Astrocyte (in vitro differentiated cells and primary cell): ENCODE results near the gene TOB2. TPM values are rescaled to one million over a fixed set of nuclear protein-coding genes. Genes with fewer than 3 reads are reported as not detected.

Experiments used
- DNase-seq: peaks from one replicate; pipeline ENCODE4 v3.0.0-alpha.2; 2010; ENCODE audit warnings: low read depth
- FAIRE-seq: peaks from 2 replicates; lab custom pipeline; 2011; peaks lifted over from hg19 to GRCh38; lab: Jason Lieb, UNC
- H2AFZ ChIP-seq: 2 replicates; pipeline ENCODE4 v1.6.0; 2012; ENCODE audit warnings: low read depth, low read length, inconsistent platforms
- H3K27ac ChIP-seq: 2 replicates; pipeline ENCODE4 v1.5.1; 2011; ENCODE audit warnings: low read depth, low read length, inconsistent platforms
- H3K27me3 ChIP-seq: 2 replicates; pipeline ENCODE4 v1.6.0; 2011; ENCODE audit warnings: low read length, inconsistent platforms; ENCODE audit not compliant: insufficient read depth
- H3K36me3 ChIP-seq: 2 replicates; pipeline ENCODE4 v1.5.1; 2011; ENCODE audit warnings: low read length, inconsistent platforms; ENCODE audit not compliant: insufficient read depth
- H3K4me1 ChIP-seq: 2 replicates; pipeline ENCODE4 v1.5.1; 2011; ENCODE audit warnings: low read length, inconsistent platforms; ENCODE audit not compliant: insufficient read depth
- H3K4me2 ChIP-seq: 2 replicates; pipeline ENCODE4 v1.6.0; 2012; ENCODE audit warnings: low read length, inconsistent platforms
- H3K4me3 ChIP-seq: 2 replicates; pipeline ENCODE4 v1.5.1; 2011; ENCODE audit warnings: low read depth, mild to moderate bottlenecking, low read length, inconsistent platforms; ENCODE audit not compliant: insufficient read depth
- H3K79me2 ChIP-seq: 2 replicates; pipeline ENCODE4 v1.6.0; 2012; ENCODE audit warnings: mild to moderate bottlenecking, low read length, inconsistent platforms; ENCODE audit not compliant: insufficient read depth
- H3K9ac ChIP-seq: 2 replicates; pipeline ENCODE4 v1.6.0; 2012; ENCODE audit warnings: mild to moderate bottlenecking, low read length, inconsistent platforms
- H3K9me3 ChIP-seq: 2 replicates; pipeline ENCODE4 v1.5.1; 2012; ENCODE audit warnings: low read depth, mild to moderate bottlenecking, low read length, inconsistent platforms; ENCODE audit not compliant: insufficient read depth
- H4K20me1 ChIP-seq: 2 replicates; pipeline ENCODE4 v1.6.0; 2012; ENCODE audit warnings: low read length, inconsistent platforms; ENCODE audit not compliant: insufficient read depth
- H3K27ac Mint-ChIP-seq: one replicate; pipeline ENCODE4 v1.8.0; 2021; ENCODE audit warnings: mild to moderate bottlenecking, mixed read lengths; ENCODE audit not compliant: unreplicated experiment
- H3K27me3 Mint-ChIP-seq: one replicate; pipeline ENCODE4 v1.8.0; 2021; ENCODE audit warnings: low read depth, mixed read lengths; ENCODE audit not compliant: unreplicated experiment
- H3K36me3 Mint-ChIP-seq: one replicate; pipeline ENCODE4 v1.8.0; 2021; ENCODE audit warnings: low read depth, mixed read lengths; ENCODE audit not compliant: unreplicated experiment
- H3K4me1 Mint-ChIP-seq: one replicate; pipeline ENCODE4 v1.8.0; 2021; ENCODE audit warnings: low read depth, mixed read lengths; ENCODE audit not compliant: unreplicated experiment
- H3K4me3 Mint-ChIP-seq: one replicate; pipeline ENCODE4 v1.8.0; 2021; ENCODE audit warnings: mild to moderate bottlenecking, moderate library complexity, mixed read lengths; ENCODE audit not compliant: unreplicated experiment
- H3K9me3 Mint-ChIP-seq: one replicate; pipeline ENCODE4 v1.8.0; 2021; ENCODE audit warnings: mild to moderate bottlenecking, mixed read lengths; ENCODE audit not compliant: unreplicated experiment
- EZH2 ChIP-seq: IDR thresholded peaks from 2 replicates; pipeline ENCODE4 v1.6.1; 2012; ENCODE audit warnings: mild to moderate bottlenecking, low read length, inconsistent platforms; ENCODE audit not compliant: insufficient read depth
- total RNA-seq: library from RNA; stranded (reverse); gene quantifications from 2 replicates; pipeline ENCODE4 v1.2.1, GENCODE V29; 2021
- TF ChIP-seq, protein P1 (sequence below): IDR thresholded peaks from 2 replicates; pipeline ENCODE4 v1.5.1; 2011; ENCODE audit warnings: low read depth, mild to moderate bottlenecking, inconsistent platforms, low read length, moderate library complexity; ENCODE audit not compliant: insufficient read depth

The TOB2 gene
- total RNA-seq, 1 donor from 2014 or later = 54.6 TPM

GRCh38 chr22:41447435-41448188, 1.0 kb upstream of the TOB2 start:
- peak overlapping the region; percentile 99 for H3K27ac Mint-ChIP-seq
- no peaks in the 10 kb centered on the region for H3K27me3 ChIP-seq
- peak overlapping the region; percentile 96 for H3K4me3 ChIP-seq
- FAIRE-seq = no peak
- H3K36me3 ChIP-seq = peaks cover 4% of the 10 kb centered on the region
- no peaks in the 10 kb centered on the region for H3K9me3 ChIP-seq
- H3K9ac ChIP-seq = peak overlapping the region; percentile 96
- no peaks in the 10 kb centered on the region for H3K27me3 Mint-ChIP-seq
- peak; percentile 60 for DNase-seq
- no peaks in the 10 kb centered on the region for H3K9me3 Mint-ChIP-seq
- TF ChIP-seq, protein P1, sequence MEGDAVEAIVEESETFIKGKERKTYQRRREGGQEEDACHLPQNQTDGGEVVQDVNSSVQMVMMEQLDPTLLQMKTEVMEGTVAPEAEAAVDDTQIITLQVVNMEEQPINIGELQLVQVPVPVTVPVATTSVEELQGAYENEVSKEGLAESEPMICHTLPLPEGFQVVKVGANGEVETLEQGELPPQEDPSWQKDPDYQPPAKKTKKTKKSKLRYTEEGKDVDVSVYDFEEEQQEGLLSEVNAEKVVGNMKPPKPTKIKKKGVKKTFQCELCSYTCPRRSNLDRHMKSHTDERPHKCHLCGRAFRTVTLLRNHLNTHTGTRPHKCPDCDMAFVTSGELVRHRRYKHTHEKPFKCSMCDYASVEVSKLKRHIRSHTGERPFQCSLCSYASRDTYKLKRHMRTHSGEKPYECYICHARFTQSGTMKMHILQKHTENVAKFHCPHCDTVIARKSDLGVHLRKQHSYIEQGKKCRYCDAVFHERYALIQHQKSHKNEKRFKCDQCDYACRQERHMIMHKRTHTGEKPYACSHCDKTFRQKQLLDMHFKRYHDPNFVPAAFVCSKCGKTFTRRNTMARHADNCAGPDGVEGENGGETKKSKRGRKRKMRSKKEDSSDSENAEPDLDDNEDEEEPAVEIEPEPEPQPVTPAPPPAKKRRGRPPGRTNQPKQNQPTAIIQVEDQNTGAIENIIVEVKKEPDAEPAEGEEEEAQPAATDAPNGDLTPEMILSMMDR = no peak
- no peak for TF ChIP-seq EZH2
- H3K27ac ChIP-seq = peak overlapping the region; percentile 97
- H3K4me2 ChIP-seq = peak overlapping the region; percentile 98
- H3K36me3 Mint-ChIP-seq = peaks cover 4% of the 10 kb centered on the region
- peaks cover 45% of the 10 kb centered on the region for H3K79me2 ChIP-seq
- peak overlapping the region; percentile 98 for H3K4me3 Mint-ChIP-seq
- H3K4me1 ChIP-seq = peaks cover 11% of the 10 kb centered on the region
- peaks cover 10% of the 10 kb centered on the region for H3K4me1 Mint-ChIP-seq
- H2AFZ ChIP-seq = peak overlapping the region; percentile 78
- H4K20me1 ChIP-seq = peaks cover 33% of the 10 kb centered on the region

DNA sequence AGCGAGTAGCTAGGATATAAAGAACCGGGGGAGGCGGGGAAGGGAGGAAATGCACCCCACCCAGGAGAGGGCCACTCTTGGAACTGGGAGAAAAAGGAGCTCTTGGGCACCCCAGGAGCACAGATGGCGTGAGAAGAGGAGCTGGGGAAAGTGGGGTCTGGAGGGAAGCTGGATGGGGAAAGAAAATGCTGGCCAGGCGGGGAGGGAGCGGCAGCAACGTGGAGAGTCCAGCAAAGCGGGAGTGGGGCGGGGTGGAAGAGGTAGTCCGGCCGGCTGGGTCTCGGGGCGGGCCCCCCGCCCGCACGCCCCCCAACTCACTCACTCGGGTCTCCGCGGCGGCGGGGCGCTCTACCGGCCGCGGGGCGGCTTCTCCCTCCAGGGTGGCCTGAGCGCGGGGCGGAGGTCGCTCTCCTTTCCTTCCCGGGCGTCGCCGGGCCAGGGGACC, 522 bp downstream of the TOB2 start:
- Histone ChIP-seq H4K20me1 (peaks cover 46% of the 10 kb centered on the region), H3K9me3 (no peaks in the 10 kb centered on the region), H3K4me3 (peak overlapping the region; percentile 96), H3K27ac (peak overlapping the region; percentile 97), H2AFZ (no peak overlapping the region), H3K36me3 (peaks cover 6% of the 10 kb centered on the region), H3K4me1 (peaks cover 11% of the 10 kb centered on the region), H3K79me2 (peaks cover 61% of the 10 kb centered on the region), H3K4me2 (peak overlapping the region; percentile 98), H3K9ac (peak overlapping the region; percentile 96), H3K27me3 (no peaks in the 10 kb centered on the region)
- H3K27ac Mint-ChIP-seq = peak overlapping the region; percentile 92
- no peaks in the 10 kb centered on the region for H3K27me3 Mint-ChIP-seq
- FAIRE-seq (no peak), DNase-seq (no peak)
- peaks cover 16% of the 10 kb centered on the region for H3K4me1 Mint-ChIP-seq
- TF ChIP-seq, protein P1 = no peak
- TF ChIP-seq EZH2 = no peak
- H3K9me3 Mint-ChIP-seq = no peaks in the 10 kb centered on the region
- peak overlapping the region; percentile 98 for H3K4me3 Mint-ChIP-seq
- peaks cover 7% of the 10 kb centered on the region for H3K36me3 Mint-ChIP-seq
